OCI-LY3 (cell line): Measurements from ENCODE around the gene JCAD.

Experiments
- CTCF ChIP-seq: fragments of 200-600, 300-600 bp; sonication (generic); IDR thresholded peaks from 2 replicates; pipeline ENCODE4 v1.5.1; 2014; ENCODE audit warnings: antibody characterized with exemption, low read length, low read depth
- EZH2phosphoT487 ChIP-seq: fragments of 200-600 bp; shearing (Covaris generic); IDR thresholded peaks from 2 replicates; pipeline ENCODE4 v1.6.1; 2018; ENCODE audit warnings: antibody characterized with exemption, mixed run types, low read depth

GRCh38 chr10:30059209-30060107 is at the start of gene JCAD:
- TF ChIP-seq CTCF (no peak), EZH2phosphoT487 (no peak)
